Kidney (tissue), 14 donors: Measurements from ENCODE around the gene ZNF664. TPM values are rescaled to one million over a fixed set of nuclear protein-coding genes. Genes with fewer than 3 reads are reported as not detected.

Experiments used
- DNase-seq, 5 donors: peaks; one replicate each; pipeline ENCODE4 v3.0.0-alpha.2; 2013 to 2020
- FAIRE-seq: peaks from 2 replicates; lab custom pipeline; 2012; peaks lifted over from hg19 to GRCh38; lab: Jason Lieb, UNC
- H3K27ac ChIP-seq, 2 donors: one replicate each; pipeline ENCODE4 v1.7.0; 2013; ENCODE audit warnings: low read depth in 2 of 2, low read length in 2 of 2, inconsistent platforms in 1 of 2
- H3K27me3 ChIP-seq: one replicate; pipeline ENCODE4 v1.7.1; 2013; ENCODE audit warnings: low read length, inconsistent platforms; ENCODE audit not compliant: control insufficient read depth, insufficient read depth
- H3K36me3 ChIP-seq, 3 donors: one replicate each; pipeline versions ENCODE4 v1.7.0 to v1.7.1; 2013; ENCODE audit warnings: low read length in 3 of 3, control low read depth in 1 of 3, inconsistent platforms in 1 of 3; ENCODE audit not compliant: insufficient read depth in 3 of 3, control insufficient read depth in 2 of 3
- H3K4me1 ChIP-seq, 3 donors: one replicate each; pipeline versions ENCODE4 v1.7.0 to v1.7.1; 2013; ENCODE audit warnings: low read length in 3 of 3, inconsistent platforms in 1 of 3, low read depth in 1 of 3; ENCODE audit not compliant: control insufficient read depth in 2 of 3, insufficient read depth in 2 of 3
- H3K4me3 ChIP-seq, 3 donors: one replicate each; pipeline versions ENCODE4 v1.7.0 to v1.8.1; 2013; ENCODE audit warnings: low read length in 3 of 3, control low read depth in 1 of 3, inconsistent platforms in 1 of 3
- H3K9ac ChIP-seq, 3 donors: one replicate each; pipeline versions ENCODE4 v1.7.0 to v1.7.1; 2013; ENCODE audit warnings: low read length in 3 of 3, control low read depth in 1 of 3, inconsistent platforms in 1 of 3
- H3K9me3 ChIP-seq, 3 donors: one replicate each; pipeline versions ENCODE4 v1.7.0 to v1.7.1; 2013; ENCODE audit warnings: low read length in 3 of 3, control low read depth in 1 of 3, inconsistent platforms in 1 of 3; ENCODE audit not compliant: control insufficient read depth in 2 of 3, insufficient read depth in 1 of 3
- intact Hi-C: fragments of 100-400 bp; cut with DNase I; formaldehyde crosslinking; loops from one replicate; pipeline ENCODE4 v1.11.1; 2022
- polyA plus RNA-seq: library from polyadenylated mRNA; stranded (reverse); fragments of 350-450 nt; fragmentation: Illumina TruSeq; extraction: RNeasy Lipid Tissue Mini Kit (QIAGEN cat#74804); gene quantifications from one replicate; pipeline ENCODE4 v1.2.3, GENCODE V29; 2014; ENCODE audit warnings: low read depth, low replicate concordance; ENCODE audit not compliant: insufficient read depth
- total RNA-seq: library from RNA; stranded (reverse); fragmentation: NEBNext Ultra II Directional; extraction: Animal tissue kit (Norgen Biotek cat#: 25700); gene quantifications from one replicate; pipeline ENCODE4 v1.2.1, GENCODE V29; 2021
- TF ChIP-seq, protein P1 (sequence below): IDR thresholded peaks from 3 replicates; pipeline ENCODE4 v1.5.1; 2012; ENCODE audit warnings: mild to moderate bottlenecking, moderate library complexity, borderline replicate concordance; ENCODE audit not compliant: insufficient read depth; ENCODE audit errors: extremely low read depth
- donor health status: control.
- donor health status: control.
- donor health status: control.
- donor health status: control.
- donor health status: control.
- donor health status: DM: yes; HTN: yes; CAD: no.
- donor health status: Normal renal cell carcinoma (clear cell type).

The ZNF664 gene
- total and polyA plus RNA-seq, 2 donors from 2014 or later, result 44.9 to 104 TPM

GRCh38 chr12:123992118-123992825 lies 19.3 kb downstream of the ZNF664 start:
- Histone ChIP-seq H3K9me3 (no peaks in the 10 kb centered on the region), H3K27me3 (no peaks in the 10 kb centered on the region), H3K4me1 (peaks cover 0 to 21% (median 13%) of the 10 kb centered on the region in 3 donors), H3K9ac (no peak overlapping the region), H3K4me3 (no peak overlapping the region), H3K36me3 (peaks cover 3 to 18% (median 6%) of the 10 kb centered on the region in 3 donors), H3K27ac (no peak overlapping the region)
- no peak for FAIRE-seq
- no peak for DNase-seq
- intact Hi-C loops, result no loop called here
- TF ChIP-seq, protein P1, sequence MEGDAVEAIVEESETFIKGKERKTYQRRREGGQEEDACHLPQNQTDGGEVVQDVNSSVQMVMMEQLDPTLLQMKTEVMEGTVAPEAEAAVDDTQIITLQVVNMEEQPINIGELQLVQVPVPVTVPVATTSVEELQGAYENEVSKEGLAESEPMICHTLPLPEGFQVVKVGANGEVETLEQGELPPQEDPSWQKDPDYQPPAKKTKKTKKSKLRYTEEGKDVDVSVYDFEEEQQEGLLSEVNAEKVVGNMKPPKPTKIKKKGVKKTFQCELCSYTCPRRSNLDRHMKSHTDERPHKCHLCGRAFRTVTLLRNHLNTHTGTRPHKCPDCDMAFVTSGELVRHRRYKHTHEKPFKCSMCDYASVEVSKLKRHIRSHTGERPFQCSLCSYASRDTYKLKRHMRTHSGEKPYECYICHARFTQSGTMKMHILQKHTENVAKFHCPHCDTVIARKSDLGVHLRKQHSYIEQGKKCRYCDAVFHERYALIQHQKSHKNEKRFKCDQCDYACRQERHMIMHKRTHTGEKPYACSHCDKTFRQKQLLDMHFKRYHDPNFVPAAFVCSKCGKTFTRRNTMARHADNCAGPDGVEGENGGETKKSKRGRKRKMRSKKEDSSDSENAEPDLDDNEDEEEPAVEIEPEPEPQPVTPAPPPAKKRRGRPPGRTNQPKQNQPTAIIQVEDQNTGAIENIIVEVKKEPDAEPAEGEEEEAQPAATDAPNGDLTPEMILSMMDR, result no peak

GRCh38 chr12:123995023-123995748 lies 22.2 kb downstream of the ZNF664 start:
- TF ChIP-seq, protein P1, result no peak
- intact Hi-C loops, result no loop called here
- DNase-seq (no peak), FAIRE-seq (no peak)
- Histone ChIP-seq H3K9me3 (no peaks in the 10 kb centered on the region), H3K36me3 (peaks cover 0 to 15% (median 7%) of the 10 kb centered on the region in 3 donors), H3K4me1 (peaks cover 0 to 12% (median 11%) of the 10 kb centered on the region in 3 donors), H3K27me3 (no peaks in the 10 kb centered on the region), H3K27ac (no peak overlapping the region), H3K4me3 (no peak overlapping the region), H3K9ac (no peak overlapping the region)

DNA sequence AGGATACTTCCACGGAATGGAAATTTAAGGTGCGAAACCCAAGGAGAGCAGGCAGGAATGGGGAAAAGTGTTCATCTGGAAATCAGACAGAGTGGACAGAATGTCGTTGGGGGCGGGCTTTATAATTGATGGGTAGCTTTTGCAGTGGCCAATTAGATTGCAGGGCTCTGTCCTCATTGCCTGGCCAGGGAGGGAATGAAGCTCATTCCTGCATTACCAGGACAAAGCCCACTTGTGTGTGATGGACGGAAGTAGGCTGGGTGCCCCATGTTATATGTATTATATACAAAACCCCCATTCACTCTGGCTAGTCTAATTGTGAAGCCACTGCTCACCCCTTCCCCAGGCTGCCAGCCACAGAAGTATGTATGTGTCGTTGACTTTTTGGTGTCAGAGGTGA lies 23.6 kb downstream of the ZNF664 start:
- no peak overlapping the region for H3K4me3 ChIP-seq
- FAIRE-seq, result no peak
- H3K36me3 ChIP-seq, result peaks cover 2 to 27% (median 15%) of the 10 kb centered on the region in 3 donors
- H3K9me3 ChIP-seq, result no peaks in the 10 kb centered on the region
- no peak overlapping the region for H3K27ac ChIP-seq
- no peak overlapping the region for H3K9ac ChIP-seq
- no peaks in the 10 kb centered on the region for H3K27me3 ChIP-seq
- TF ChIP-seq, protein P1, result no peak
- intact Hi-C loops, result no loop called here
- no peak for DNase-seq
- peaks cover 0 to under 1% (median 0%) of the 10 kb centered on the region in 3 donors for H3K4me1 ChIP-seq
